ENCODE data around the gene CARMIL1.

DNA sequence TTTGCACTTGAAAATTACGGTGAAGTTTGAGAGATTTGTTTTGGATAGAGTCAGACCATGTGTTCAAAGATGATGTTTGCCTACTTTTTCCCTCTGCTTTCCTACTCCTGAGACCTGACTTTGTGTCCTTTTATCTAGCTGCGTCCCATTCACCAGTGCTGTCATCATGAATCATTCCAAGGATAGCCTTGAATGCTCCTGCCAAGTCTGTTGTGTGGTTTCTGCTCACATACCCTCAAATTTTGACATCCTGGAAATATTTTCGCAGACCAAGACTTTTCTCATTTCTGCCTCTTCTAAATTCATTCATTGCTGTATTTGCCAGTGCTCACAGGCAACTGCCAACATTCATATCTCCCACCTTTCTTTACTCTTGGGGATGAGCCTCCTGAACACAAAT, 197.0 kb downstream of the CARMIL1 start:
- no peak for TF ChIP-seq CTCF (IDR thresholded peaks at IDR 0.05)
- no peak for TF ChIP-seq POLR2A (IDR thresholded peaks at IDR 0.05)
